HCT116 (cell line): Measurements from ENCODE around the gene ADNP.

ENCODE experiments used
- EGR1 ChIP-seq: IDR thresholded peaks from 2 replicates; pipeline ENCODE4 v1.6.1; 2012; ENCODE audit warnings: low read depth
- JUND ChIP-seq: IDR thresholded peaks from 2 replicates; pipeline ENCODE4 v1.6.1; 2012
- POLR2A ChIP-seq: IDR thresholded peaks from 2 replicates; pipeline ENCODE4 v1.7.0; 2011; ENCODE audit warnings: borderline replicate concordance; ENCODE audit not compliant: insufficient read depth, insufficient read length; ENCODE audit errors: extremely low read depth
- POLR2AphosphoS5 ChIP-seq: IDR thresholded peaks from 2 replicates; pipeline ENCODE4 v1.6.1; 2011; ENCODE audit warnings: mild to moderate bottlenecking, low read depth, low read length, moderate library complexity
- RAD21 ChIP-seq: IDR thresholded peaks from 2 replicates; pipeline ENCODE4 v1.6.1; 2012; ENCODE audit warnings: low read depth, mild to moderate bottlenecking
- SIN3A ChIP-seq: IDR thresholded peaks from 2 replicates; pipeline ENCODE4 v1.6.1; 2012; ENCODE audit warnings: low read depth
- TF ChIP-seq, protein P1 (sequence below), 3 experiments: fragments of 200-600 bp in 1 of 3; sonication (generic) in 1 of 3; IDR thresholded peaks in 2 of 3; conservative IDR thresholded peaks in 1 of 3; 2 replicates each; pipeline ENCODE4 v1.5.1; 2012 to 2017; ENCODE audit warnings: low read depth in 2 of 3, low read length in 2 of 3, antibody characterized with exemption in 1 of 3, borderline replicate concordance in 1 of 3, control low read depth in 1 of 3, mild to moderate bottlenecking in 1 of 3, mixed read lengths in 1 of 3, mixed run types in 1 of 3, moderate library complexity in 1 of 3; ENCODE audit not compliant: insufficient read depth in 1 of 3
- TF ChIP-seq, protein P2 (sequence below): IDR thresholded peaks from 2 replicates; pipeline ENCODE4 v1.6.1; 2012

DNA sequence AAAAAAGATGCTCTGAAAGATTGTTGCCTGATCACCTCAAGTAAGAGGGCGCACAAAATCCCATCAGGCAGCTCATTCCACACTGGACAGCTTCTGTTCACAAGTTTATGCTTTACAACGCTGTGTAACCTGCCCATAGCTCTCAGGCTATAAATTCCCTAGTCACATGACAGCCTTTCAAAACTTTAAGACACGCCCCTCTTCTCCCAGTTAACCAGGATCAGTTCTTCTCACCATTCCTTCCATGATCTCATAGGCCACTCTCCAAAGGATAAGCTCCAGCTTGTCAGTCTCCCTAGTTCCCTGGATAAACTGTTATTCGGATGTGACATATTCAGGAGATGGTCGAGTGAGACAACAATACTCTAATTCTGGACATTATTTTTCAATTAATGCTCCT lies 15.0 kb downstream of the ADNP start:
- TF ChIP-seq, protein P1, sequence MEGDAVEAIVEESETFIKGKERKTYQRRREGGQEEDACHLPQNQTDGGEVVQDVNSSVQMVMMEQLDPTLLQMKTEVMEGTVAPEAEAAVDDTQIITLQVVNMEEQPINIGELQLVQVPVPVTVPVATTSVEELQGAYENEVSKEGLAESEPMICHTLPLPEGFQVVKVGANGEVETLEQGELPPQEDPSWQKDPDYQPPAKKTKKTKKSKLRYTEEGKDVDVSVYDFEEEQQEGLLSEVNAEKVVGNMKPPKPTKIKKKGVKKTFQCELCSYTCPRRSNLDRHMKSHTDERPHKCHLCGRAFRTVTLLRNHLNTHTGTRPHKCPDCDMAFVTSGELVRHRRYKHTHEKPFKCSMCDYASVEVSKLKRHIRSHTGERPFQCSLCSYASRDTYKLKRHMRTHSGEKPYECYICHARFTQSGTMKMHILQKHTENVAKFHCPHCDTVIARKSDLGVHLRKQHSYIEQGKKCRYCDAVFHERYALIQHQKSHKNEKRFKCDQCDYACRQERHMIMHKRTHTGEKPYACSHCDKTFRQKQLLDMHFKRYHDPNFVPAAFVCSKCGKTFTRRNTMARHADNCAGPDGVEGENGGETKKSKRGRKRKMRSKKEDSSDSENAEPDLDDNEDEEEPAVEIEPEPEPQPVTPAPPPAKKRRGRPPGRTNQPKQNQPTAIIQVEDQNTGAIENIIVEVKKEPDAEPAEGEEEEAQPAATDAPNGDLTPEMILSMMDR (IDR thresholded peaks at IDR 0.05 in 2 of 3, conservative IDR thresholded peaks at IDR 0.05 in 1 of 3; ENCODE audit: borderline replicate concordance in 1 of 3, insufficient read depth in 1 of 3, low read depth in 2 of 3, low read length in 2 of 3) = no peak
- TF ChIP-seq, protein P2, sequence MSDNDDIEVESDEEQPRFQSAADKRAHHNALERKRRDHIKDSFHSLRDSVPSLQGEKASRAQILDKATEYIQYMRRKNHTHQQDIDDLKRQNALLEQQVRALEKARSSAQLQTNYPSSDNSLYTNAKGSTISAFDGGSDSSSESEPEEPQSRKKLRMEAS = no peak
- TF ChIP-seq RAD21 (no peak), EGR1 (no peak), SIN3A (no peak), POLR2A (no peak), POLR2AphosphoS5 (no peak), JUND (no peak)
